Smooth muscle cell of the pulmonary artery (primary cell): ENCODE data around the gene GHSR. TPM values are rescaled to one million over a fixed set of nuclear protein-coding genes. Genes with fewer than 3 reads are reported as not detected.

Experiments used
- total RNA-seq: library from RNA; depleted of rRNA; stranded (reverse); fragments of >200 nt; gene quantifications from 2 replicates; pipeline ENCODE4 v1.2.3, GENCODE V29; 2014

GHSR gene, protein sequence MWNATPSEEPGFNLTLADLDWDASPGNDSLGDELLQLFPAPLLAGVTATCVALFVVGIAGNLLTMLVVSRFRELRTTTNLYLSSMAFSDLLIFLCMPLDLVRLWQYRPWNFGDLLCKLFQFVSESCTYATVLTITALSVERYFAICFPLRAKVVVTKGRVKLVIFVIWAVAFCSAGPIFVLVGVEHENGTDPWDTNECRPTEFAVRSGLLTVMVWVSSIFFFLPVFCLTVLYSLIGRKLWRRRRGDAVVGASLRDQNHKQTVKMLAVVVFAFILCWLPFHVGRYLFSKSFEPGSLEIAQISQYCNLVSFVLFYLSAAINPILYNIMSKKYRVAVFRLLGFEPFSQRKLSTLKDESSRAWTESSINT
- not detected in 2 replicates for total RNA-seq

DNA sequence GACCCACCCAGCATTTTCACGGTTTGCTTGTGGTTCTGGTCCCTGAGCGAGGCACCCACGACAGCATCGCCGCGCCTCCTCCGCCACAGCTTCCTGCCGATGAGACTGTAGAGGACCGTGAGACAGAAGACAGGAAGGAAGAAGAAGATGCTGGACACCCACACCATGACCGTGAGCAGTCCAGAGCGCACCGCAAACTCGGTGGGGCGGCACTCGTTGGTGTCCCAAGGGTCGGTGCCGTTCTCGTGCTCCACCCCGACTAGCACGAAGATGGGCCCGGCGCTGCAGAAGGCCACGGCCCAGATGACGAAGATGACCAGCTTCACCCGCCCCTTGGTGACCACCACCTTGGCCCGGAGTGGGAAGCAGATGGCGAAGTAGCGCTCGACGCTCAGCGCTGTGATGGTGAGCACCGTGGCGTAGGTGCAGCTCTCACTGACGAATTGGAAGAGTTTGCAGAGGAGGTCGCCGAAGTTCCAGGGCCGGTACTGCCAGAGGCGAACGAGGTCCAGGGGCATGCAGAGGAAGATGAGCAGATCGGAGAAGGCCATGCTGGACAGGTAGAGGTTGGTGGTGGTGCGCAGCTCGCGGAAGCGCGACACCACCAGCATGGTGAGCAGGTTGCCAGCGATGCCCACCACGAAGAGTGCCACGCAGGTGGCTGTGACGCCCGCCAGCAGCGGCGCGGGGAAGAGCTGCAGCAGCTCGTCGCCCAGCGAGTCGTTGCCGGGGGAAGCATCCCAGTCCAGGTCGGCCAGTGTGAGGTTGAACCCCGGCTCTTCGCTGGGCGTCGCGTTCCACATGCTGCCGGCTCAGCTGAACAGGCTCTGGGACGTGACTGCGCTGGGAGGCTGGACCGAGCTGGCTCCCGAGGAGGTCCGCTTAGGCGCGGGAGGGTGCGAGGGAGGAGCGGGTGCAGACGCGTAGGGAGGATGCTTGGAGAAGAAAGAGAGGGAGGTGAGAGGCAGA, at the start of gene GHSR:
Gene GHSR, minus strand, starts transcription at position 846 of the 969 bp plus-strand sequence. Its CDS starts 43 bp downstream, at position 803.

Other genes with a start within 250 kb of the GHSR start
- 0.33 and 1.1 TPM in 2 replicates for gene TNFSF10, start 75.0 kb upstream of the GHSR start, total RNA-seq